Fibroblast of villous mesenchyme (primary cell): ENCODE results near the gene HOXB9. TPM values are rescaled to one million over a fixed set of nuclear protein-coding genes. Genes with fewer than 3 reads are reported as not detected.
A peak's percentile ranks its signal among the peaks of the same experiment; 100 is the strongest.

ENCODE experiments used
- DNase-seq: peaks from one replicate; pipeline ENCODE4 v3.0.0-alpha.2; 2010; ENCODE audit warnings: low read depth
- H3K4me3 ChIP-seq: 2 replicates; pipeline ENCODE4 v1.5.1; 2011; ENCODE audit warnings: low read depth, mild to moderate bottlenecking, low read length
- total RNA-seq: library from RNA; depleted of rRNA; stranded (reverse); fragments of >200 nt; gene quantifications from 2 replicates; pipeline ENCODE4 v1.2.3, GENCODE V29; 2012
- TF ChIP-seq, protein P1 (sequence below): IDR thresholded peaks from 2 replicates; pipeline ENCODE4 v1.5.1; 2012; ENCODE audit warnings: low read depth, mild to moderate bottlenecking, low read length; ENCODE audit not compliant: insufficient read depth

The HOXB9 gene
- total RNA-seq, 1 donor = not detected

DNA sequence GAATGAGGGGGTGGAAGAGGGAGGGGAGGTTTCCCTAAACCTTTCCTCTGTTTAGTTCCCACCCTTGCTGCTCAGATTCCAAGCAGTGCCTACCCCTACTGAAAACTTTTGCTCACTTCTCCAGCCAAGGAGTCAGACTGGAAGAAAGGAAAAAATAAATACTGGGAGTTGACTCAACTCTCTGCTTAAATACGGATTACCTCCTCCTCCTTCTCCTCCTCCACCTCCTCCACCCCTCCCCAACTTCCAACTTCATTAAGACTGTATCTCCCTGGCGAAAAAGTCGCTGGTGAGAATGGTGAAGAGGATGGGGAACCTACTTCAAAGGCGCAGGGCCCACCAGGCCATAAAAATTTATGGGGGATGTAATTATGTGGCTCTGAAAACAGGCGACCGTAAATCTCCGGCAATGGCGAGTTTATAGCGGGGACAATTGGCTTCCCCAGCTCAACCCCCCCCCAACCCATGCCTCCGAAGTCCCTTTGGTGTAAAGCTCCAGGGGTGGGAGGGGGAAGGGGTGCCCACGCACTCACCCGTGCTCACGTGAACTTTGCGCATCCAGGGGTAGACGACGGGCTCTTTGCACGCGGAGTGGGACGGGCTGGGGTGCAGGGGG, 48.7 kb downstream of the HOXB9 start:
- DNase-seq = peak; percentile 37
- TF ChIP-seq, protein P1, sequence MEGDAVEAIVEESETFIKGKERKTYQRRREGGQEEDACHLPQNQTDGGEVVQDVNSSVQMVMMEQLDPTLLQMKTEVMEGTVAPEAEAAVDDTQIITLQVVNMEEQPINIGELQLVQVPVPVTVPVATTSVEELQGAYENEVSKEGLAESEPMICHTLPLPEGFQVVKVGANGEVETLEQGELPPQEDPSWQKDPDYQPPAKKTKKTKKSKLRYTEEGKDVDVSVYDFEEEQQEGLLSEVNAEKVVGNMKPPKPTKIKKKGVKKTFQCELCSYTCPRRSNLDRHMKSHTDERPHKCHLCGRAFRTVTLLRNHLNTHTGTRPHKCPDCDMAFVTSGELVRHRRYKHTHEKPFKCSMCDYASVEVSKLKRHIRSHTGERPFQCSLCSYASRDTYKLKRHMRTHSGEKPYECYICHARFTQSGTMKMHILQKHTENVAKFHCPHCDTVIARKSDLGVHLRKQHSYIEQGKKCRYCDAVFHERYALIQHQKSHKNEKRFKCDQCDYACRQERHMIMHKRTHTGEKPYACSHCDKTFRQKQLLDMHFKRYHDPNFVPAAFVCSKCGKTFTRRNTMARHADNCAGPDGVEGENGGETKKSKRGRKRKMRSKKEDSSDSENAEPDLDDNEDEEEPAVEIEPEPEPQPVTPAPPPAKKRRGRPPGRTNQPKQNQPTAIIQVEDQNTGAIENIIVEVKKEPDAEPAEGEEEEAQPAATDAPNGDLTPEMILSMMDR = no peak
- H3K4me3 ChIP-seq = peak overlapping the region; percentile 44

DNA sequence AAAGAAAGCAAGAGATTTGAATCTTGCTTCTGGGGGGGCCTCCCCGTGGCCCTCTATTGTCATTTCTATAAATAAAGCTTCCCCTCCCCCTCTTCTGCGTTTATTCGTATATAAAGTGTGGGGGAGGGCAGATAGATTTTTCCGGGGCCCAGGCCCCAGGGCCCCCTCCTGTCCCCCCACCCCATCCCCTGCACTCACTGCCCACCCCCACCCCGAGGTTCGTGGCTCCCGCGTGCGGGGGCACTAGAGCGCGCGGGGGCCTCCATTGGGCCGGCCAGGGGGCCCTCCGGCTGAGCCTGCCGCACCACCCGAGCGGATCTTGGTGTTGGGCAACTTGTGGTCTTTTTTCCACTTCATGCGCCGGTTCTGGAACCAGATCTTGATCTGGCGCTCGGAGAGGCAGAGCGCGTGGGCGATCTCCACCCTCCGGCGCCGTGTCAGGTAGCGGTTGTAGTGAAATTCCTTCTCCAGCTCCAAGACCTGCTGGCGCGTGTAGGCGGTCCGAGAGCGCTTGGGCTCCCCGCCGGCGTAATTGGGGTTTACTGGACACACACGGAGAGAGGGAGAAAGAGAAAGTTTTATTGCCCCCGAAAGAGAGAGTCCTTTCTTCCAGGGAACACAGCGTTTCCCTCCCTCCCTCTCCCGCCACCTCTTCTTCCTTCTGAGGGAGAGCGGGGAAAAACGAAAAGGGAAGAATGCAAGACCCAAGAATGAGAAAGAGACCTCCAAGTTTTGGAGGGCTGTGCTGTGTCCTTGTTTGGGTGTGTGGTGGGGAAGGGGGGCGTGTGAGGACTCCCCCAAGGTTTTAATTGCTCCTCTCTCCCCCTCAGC, 49.5 kb downstream of the HOXB9 start:
- TF ChIP-seq, protein P1 = no peak
- peak; percentile 28 for DNase-seq

DNA sequence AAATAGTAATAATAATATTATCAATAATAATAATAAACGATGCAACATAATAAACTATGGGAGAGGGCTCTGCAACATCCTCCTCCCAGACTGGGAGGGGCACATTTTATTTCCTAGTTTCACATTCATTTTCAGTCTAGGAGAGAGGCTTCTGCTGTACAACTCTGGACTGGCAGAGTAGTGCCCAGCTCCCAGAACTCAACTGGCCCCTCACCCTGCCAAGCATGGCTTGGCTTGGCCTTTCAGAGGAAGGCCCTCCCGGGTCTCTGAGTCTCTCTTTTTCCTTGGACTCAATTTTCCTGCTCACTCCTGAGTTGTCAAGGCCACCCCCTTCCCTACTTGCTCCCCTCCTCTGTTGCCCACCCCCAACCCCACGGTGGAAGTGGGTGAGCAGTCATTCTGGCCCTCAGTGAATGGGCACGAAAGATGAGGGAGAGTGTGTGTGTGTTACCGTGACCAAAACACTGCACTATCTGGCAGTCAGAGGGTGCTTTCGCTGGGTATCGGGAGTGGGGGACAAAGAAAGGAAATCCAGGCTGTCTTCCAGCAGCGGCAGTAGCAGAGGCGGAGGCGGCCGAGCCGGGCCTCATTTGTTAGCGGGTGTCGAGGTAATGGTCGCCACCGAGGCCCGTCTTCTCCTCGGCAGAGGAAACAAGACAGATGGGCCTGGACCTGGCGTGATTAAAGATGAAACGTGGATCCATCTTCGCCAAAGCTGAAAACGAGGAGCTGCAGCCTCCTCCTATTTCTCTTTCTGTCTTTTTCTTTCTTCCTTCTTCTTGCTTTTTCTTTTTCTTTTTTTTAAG, 50.3 kb downstream of the HOXB9 start:
- DNase-seq = no peak
- TF ChIP-seq, protein P1 = no peak
- no peak overlapping the region for H3K4me3 ChIP-seq

More for the DNA sequence above, 49.5 kb downstream of the HOXB9 start:
- H3K4me3 ChIP-seq = peak overlapping the region; percentile 44

DNA sequence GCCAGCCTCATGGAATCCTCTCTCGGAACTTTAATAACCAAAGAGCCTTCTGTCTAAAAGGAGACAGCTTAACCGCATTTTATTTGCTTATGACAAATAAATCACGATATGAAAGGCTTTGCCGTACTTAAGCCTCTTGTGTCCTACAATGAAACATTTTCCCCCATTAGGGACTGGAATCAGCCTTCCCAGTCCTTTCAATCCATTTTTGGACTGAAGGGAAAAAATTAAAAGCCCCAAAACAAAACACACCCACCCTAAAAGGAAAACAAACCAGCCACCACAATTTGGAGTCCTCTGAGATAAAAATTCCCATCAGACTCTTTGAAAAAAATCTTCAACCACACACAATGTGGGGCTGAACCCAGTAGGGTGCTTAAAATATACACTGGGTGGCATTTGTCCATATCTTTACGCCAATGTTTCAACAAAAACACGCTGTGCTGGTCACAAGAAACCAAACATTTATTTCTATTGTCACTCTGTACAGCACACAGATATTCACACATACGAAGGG, 51.0 kb downstream of the HOXB9 start:
- TF ChIP-seq, protein P1 = no peak
- no peak overlapping the region for H3K4me3 ChIP-seq
- DNase-seq = no peak

DNA sequence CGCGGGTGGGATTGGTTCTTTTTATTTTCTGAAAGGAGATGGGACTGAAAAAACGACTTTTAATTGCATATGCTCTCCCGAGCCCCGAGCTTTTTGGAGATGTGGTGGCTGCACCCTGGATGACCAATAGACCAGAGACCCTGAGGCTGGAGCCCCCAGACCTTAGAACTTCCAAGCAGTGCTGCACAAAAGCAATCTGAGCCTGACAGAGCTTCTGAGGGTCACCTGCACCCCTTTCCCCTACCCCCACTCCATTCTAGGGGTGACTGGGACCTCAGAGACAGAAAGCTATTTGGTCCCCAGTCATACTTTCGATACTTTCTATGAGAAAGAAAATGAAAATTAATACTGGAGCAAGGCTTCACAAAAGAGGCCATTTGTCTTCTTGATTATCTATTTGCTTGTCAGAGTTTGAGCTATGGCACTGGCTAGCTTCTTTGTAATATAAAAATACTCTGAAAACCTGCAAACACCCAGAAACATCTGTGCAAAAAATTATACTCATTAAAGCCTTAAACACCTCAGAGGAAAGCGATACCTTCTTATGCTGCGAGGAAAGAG, 51.6 kb downstream of the HOXB9 start:
- TF ChIP-seq, protein P1 = no peak
- no peak overlapping the region for H3K4me3 ChIP-seq
- no peak for DNase-seq

DNA sequence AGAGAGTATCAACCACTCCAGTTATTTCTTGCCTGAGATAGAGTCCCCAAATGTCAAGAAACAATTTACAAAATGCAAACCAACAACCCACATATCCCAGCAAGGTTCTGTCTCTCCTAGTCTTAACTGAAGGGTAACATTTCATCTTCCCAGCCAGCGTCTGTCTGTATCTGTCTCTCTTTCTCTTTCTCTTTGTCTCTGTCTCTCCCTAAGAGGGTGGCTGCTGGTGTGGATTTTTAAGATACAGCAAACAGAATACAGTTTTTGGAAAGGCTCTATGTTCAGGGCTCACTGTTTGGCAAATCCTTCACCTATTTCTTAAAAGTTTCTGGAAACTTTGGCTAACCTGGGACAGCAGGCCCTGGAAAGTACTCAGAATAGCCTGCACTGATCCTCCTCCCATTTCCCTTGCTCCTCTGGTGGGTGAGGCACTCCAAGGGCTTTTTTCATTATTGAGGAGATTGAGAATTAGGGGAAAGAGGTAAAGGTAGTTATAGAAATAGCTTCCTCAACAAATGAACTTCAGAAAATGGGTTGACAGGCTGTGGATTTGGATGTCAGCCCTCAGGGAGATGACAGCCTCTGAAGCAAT, 54.2 kb downstream of the HOXB9 start:
- TF ChIP-seq, protein P1 = no peak
- no peak for DNase-seq
- no peak overlapping the region for H3K4me3 ChIP-seq
